ENCODE data around the gene SNX13.

SNX13 gene

GRCh38 chr7:17947620-17948019, 7.3 kb upstream of the SNX13 start:
- no peak for DNase-seq (ENCODE audit: low read depth)

GRCh38 chr7:17946591-17946990, 6.3 kb upstream of the SNX13 start:
- no peak for DNase-seq (ENCODE audit: low read depth)

GRCh38 chr7:17944720-17945119, 4.4 kb upstream of the SNX13 start:
- no peak for DNase-seq (ENCODE audit: low read depth)

- DNase-seq (ENCODE audit: low read depth), result no peak
Measured at GRCh38 chr7:17943006-17943405, 2.7 kb upstream of the SNX13 start.

GRCh38 chr7:17942231-17942630, 1.9 kb upstream of the SNX13 start:
- DNase-seq (ENCODE audit: low read depth), result no peak

- no peak for DNase-seq (ENCODE audit: low read depth)
Measured at GRCh38 chr7:17940951-17941431, 697 bp upstream of the SNX13 start.

GRCh38 chr7:17939606-17940301, 540 bp downstream of the SNX13 start:
- DNase-seq (ENCODE audit: low read depth), result peak; percentile 22

- DNase-seq (ENCODE audit: low read depth), result no peak
Measured at GRCh38 chr7:17939211-17939605, 1.1 kb downstream of the SNX13 start.

GRCh38 chr7:17937506-17938120, 2.7 kb downstream of the SNX13 start:
- no peak for DNase-seq (ENCODE audit: low read depth)

- no peak for DNase-seq (ENCODE audit: low read depth)
Measured at GRCh38 chr7:17936321-17936720, 4.0 kb downstream of the SNX13 start.

- no peak for DNase-seq (ENCODE audit: low read depth)
Measured at GRCh38 chr7:17934612-17935240, 5.6 kb downstream of the SNX13 start.

GRCh38 chr7:17934094-17934493, 6.2 kb downstream of the SNX13 start:
- no peak for DNase-seq (ENCODE audit: low read depth)

GRCh38 chr7:17932770-17933169, 7.5 kb downstream of the SNX13 start:
- no peak for DNase-seq (ENCODE audit: low read depth)

GRCh38 chr7:17931069-17931468, 9.2 kb downstream of the SNX13 start:
- DNase-seq (ENCODE audit: low read depth), result no peak

GRCh38 chr7:17930546-17930945, 9.7 kb downstream of the SNX13 start:
- DNase-seq (ENCODE audit: low read depth), result no peak

- no peak for DNase-seq (ENCODE audit: low read depth)
Measured at GRCh38 chr7:17929647-17930395, 10.5 kb downstream of the SNX13 start.

- no peak for DNase-seq (ENCODE audit: low read depth)
Measured at GRCh38 chr7:17928055-17928454, 12.2 kb downstream of the SNX13 start.

- DNase-seq (ENCODE audit: low read depth), result no peak
Measured at GRCh38 chr7:17921857-17922416, 18.4 kb downstream of the SNX13 start.

GRCh38 chr7:17917842-17918241, 22.5 kb downstream of the SNX13 start:
- no peak for DNase-seq (ENCODE audit: low read depth)

- no peak for DNase-seq (ENCODE audit: low read depth)
Measured at GRCh38 chr7:17916786-17917185, 23.5 kb downstream of the SNX13 start.

GRCh38 chr7:17915796-17916195, 24.5 kb downstream of the SNX13 start:
- DNase-seq (ENCODE audit: low read depth), result no peak

- no peak for DNase-seq (ENCODE audit: low read depth)
Measured at GRCh38 chr7:17915168-17915567, 25.1 kb downstream of the SNX13 start.
